GM21619 (cell line): Measurements from ENCODE around the gene PRKACA.
A peak's percentile ranks its signal among the peaks of the same experiment; 100 is the strongest.

Experiments
- ATAC-seq: cut with Tn5 transposase; IDR thresholded peaks from one replicate; pipeline ENCODE4 v1.9.1; 2021; ENCODE audit not compliant: unreplicated experiment

Gene PRKACA

DNA sequence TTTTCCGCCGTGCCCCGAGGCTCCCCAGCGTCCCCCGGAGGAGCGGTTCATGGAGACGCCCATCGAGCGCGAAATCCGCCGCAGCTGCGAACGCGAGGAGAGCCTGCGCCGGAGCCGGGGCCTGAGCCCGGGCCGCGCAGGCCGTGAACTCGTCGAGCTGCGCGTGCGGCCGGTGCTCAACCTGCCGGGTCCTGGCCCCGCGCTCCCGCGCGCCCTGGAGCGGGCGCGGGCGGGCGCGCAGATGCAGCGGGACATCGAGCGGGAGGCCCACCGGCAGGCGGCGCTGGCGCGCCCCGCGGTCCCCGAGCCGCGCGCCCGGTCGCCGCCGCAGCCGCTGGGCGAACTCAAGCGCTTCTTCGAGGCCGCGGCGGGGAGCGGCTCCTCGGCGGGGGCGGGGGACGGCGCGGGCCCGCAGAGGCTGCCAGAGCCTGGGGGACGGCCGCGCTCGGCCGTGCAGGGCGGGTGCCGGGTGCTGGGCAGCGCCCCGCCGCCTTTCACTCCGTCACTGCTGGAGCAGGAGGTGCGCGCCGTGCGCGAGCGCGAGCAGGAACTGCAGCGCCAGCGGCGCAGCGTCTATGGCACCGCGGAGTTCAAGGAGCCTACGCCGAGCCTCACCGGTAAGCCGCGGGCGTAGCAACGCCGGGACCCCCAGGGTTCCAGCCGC is 44.2 kb downstream of the PRKACA start:
- peak; percentile 49 for ATAC-seq

DNA sequence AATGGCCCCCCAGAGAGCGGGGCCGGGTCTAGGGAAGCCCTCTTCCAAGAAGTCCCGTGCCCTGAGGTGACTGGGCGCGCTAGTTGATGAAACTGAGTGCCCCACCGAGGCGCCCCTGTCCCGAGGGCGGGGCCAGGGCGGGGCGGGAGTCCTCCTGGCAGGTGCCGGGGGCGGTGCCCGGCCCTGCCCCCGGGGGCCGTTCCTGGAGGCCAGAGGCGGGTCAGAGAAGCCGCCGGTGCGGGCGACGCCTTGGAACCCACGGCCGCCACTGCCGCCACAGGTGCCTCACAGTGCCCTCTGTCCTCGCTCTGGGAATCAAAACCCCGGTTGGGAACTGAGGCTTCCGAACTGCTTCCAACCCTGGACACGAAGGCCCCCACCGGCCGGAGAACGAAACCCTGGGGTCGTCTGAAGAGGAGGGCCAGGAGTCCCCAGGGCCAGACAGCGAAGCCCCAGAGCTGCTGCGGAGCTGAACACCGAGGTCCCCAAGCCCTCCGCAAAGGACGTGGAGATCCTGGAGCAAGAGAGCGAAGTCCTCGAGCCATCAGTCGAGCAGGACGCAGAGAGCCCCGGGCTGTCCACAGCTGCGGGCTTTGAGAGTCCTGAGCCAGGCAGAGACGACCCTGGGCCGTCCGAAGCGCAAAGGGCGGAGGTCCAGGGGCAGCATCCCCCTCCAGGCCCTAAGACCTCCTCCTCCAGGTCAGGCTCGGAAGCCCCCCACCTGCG is 44.9 kb downstream of the PRKACA start, which contains the start of gene MISP3:
Gene MISP3, plus strand, starts transcription at position 252 of the 726 bp plus-strand sequence. CDS start 524 bp downstream, outside the sequence.
- ATAC-seq = no peak

DNA sequence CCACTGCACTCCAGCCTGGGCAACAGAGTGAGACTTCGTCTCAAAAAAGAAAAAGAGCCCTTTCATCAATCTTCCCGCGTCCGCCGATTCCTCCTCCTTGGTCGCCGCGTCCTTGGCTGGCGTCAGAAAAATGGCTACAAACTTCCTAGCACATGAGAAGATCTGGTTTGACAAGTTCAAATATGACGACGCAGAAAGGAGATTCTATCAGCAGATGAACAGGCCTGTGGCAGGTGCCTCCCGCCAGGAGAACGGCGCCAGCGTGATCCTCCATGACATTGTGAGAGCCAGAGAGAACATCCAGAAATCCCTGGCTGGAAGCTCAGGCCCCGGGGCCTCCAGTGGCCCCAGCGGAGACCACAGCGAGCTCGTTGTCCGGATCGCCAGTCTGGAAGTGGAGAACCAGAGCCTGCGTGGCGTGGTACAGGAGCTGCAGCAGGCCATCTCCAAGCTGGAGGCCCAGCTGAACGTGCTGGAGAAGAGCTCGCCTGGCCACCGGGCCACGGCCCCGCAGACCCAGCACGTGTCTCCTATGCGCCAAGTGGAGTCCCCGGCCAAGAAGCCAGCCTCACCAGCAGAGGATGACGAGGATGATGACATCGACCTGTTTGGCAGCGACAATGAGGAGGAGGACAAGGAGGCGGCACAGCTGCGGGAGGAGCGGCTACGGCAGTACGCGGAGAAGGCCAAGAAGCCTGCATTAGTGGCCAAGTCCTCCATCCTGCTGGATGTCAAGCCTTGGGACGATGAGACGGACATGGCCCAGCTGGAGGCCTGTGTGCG is 47.1 kb downstream of the PRKACA start:
- ATAC-seq = no peak

DNA sequence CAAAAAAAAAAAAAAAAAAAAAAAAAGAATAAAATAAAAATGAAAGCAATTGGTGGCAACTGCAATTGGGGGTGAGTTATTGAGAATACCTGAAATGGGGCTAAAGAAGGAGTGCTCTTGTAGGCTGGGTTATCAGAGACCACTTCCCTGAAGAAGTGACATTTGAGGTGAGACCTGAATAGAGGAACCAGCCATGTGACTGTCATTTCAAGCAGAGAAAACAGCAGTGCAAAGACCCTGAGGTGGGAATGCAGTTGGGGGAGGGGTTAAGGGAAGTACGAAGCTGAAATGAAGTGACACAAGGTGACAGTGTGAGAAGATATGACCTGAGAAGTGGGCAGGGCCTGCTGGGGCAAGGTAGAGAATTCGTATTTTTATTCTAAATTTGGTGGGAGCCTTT is 51.4 kb downstream of the PRKACA start:
- ATAC-seq = no peak

DNA sequence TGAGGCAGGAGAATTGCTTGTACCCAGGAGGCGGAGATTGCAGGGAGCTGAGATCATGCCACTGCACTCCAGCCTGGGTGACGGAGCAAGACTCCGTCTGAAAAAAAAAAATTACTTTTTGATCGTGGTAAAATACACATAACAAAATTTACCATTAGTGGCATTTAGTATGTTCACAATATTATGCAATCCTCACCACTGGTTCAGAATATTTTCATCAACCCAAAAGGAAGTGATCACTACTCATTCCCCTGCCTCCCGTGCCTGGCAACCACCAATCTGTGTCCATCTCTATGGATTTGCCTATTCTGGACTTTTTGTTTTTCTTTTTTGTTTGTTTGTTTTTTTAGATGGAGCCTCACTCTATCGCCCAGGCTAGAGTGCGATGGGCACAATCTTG is 54.5 kb downstream of the PRKACA start:
- no peak for ATAC-seq

DNA sequence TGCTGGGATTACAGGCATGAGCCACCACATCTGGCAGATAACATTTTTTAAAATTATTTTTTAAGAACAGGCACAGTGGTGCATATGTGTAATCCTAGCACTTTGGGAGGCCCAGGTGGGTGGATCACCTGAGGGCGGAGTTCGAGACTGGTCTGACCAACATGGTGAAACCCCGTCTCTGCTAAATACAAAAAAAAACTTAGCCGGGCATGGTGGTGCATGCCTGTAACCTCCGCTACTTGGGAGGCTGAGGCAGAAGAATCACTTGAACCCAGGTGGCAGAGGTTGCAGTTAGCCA is 55.1 kb downstream of the PRKACA start:
- no peak for ATAC-seq

DNA sequence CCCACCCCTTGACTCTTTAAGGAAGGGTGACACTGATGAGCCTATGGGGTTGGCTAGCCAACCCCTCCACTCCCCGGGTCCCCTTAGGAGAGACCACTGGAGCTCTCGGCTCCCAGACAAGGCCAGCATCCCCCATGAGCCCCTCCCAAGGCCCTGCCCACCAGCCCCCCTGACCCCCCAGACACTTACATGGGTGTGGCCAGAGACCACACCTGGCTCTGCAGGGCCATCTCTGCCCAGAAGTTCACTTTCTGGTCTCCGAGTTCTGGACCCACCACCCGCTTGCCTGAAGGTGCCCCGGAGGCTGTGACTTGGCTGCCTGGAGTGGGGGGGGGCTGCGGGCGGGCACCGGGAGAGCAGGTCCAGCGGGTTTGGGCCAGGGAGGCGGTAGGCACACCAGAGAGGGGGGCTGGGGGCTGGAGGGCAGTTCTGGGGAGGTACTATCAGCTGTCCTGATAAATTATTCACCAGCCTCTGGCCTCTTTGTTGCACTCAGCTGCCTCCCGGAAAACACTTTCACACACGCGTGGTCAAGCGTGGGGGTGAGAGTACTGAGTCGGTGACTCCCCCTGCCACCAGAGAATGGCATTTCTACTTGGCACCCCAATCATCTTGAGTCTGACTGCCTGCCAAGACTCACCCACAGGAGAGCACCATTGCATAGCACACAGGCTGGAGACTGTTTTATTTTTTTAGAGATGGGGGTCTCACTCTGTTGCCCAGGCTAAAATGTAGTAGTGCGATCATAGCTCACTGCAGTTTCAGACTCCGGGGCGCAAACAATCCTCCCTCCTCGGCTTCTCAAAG is 55.6 kb downstream of the PRKACA start, which contains the start of gene PALM3:
Gene PALM3, minus strand, starts transcription at position 326 of the 807 bp plus-strand sequence. Its CDS starts 96 bp downstream, at position 230.
- no peak for ATAC-seq

DNA sequence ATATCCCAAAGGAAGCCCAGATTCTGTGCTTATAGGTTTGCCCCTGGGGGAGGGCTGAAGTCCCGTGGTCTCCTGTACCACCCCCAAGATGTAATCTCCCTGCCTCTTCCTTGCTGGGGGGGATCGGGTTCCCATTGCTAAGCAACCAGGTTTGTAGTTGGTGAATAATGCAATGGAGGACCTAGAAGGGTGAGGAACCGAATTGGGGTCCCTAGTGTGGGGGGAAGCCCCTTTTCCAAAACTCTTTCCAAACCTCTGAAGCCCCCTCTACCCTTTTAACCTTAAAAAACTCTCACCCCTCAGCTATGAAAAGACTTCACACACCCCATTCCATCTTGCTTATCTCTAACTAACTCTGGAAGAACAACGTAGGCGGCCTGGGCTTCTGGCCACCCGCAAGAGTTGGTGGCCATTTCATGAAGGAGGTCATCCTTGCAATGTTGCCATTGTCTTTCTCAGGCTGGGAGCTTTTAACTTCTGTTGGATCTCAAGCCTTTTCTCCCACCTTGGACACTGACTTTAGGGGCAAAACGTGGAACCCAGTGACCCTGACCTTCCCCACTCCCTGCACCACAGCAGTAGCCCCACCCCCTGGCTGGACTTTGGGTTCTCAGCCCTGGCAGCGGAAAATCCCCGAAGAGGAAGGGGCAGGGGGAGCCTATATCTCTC is 56.3 kb downstream of the PRKACA start:
- ATAC-seq = no peak

DNA sequence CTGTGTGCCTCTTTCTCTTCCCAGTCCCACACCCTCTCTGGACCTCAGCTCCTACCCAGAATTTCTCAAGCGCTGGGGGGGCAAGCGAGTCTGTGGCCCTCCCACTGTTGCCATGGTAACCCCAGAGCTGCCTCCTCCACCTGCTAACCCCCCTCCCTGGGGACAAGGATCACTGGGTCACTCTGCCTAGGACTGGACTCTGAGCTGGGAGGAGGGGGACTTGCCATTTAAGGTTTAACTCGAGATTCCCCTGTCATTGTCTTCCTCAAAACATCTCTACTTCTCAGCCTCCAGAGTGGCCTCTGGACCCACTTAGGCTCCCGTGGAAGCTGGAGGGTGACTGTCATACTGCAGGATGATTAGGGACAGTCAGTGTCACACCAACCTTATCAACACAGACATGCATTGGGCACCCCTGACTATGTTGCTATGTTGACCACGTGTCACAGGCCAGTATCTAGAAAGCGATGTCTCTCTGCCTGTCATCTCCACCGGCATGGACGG is 57.9 kb downstream of the PRKACA start:
- no peak for ATAC-seq

DNA sequence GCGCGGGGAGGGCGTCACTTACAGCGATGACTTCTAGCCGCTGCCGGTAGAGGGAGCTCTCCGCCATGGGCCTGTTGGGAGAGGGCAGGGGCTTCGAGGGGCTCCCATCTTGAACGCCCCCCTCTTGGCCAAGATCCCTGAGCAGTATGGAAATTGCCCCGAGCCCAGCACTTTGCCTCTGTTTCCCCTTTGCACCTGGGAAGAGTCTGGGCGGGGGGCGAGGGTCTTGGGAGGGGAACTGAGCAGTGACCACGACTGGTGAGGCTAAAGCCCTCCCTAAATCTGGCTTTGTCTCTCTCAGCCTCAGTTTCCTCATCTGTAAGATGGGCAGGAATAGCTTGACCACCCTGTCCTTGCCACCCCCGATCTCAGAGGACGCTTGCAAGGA is 58.5 kb downstream of the PRKACA start:
- ATAC-seq = no peak

DNA sequence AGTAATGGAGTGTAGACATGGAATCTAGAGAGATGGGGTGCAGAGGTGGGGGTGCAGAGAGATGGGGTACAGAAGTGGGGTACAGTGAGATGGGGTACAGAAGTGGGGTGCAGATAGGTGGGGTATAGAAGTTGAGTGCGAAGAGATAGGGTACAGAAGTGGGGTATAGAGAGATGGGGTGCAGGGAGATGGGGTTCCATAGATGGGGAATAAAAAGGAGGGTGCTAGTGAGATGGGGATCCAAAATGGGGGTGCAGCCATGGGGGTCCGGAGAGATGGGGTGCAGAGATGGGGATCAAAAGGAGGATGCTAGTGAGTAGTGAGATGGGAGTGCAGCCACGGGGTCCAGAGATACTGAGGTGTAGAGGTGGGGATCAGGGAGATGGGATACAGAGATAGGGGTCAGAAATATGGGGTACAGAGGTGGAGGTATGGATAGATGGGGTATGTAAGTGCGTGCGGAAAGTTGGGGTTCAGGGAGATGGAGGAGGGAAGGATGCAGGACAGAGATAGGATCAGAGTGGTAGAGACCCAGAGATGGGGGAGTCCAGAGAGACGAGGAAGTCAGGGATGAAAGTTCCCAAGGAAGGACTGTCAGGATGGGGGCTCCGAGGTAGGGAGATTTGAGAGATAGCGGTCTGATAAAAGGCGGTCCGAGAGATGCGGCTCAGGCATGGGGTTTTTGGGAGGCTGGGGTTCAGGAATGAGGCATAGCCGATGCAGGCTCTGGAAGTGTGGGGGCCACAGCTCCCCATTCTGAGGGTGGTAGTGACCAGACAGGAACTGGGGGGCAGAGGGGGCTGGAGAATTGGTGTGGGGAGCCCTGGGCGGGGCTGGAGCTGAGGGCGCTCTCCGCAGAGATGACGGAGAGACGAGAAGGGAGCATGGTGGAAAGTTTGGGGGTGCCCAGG is 59.1 kb downstream of the PRKACA start:
- no peak for ATAC-seq

DNA sequence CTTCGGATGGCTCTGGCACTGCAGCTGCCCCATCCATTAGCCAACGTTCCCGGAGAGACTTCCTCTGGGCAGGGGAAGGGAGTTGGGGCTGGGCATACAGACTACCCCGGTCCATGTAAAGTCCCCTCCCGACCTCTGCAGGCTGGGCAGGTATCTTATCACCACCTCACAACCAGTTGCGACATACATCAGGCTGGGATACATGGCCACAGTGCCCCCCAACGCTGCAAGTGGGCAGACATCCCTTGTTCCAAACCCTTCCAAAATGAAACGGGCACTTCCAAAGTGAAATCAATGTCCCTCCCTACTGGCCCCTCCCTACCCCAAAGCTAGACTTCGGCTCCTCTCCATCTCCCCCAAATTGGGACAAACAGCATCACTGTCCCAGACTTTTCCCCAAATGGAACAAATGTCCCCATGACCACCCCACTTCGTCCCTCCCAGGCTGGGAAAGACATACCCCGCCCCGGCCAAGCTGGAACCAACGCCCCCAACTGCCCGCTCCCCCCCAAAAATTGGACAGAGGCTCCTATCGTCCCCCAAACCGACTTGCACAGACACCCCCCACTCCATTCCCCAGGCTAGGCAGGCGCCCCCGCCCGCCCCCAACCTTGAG is 60.7 kb downstream of the PRKACA start:
- ATAC-seq = no peak

DNA sequence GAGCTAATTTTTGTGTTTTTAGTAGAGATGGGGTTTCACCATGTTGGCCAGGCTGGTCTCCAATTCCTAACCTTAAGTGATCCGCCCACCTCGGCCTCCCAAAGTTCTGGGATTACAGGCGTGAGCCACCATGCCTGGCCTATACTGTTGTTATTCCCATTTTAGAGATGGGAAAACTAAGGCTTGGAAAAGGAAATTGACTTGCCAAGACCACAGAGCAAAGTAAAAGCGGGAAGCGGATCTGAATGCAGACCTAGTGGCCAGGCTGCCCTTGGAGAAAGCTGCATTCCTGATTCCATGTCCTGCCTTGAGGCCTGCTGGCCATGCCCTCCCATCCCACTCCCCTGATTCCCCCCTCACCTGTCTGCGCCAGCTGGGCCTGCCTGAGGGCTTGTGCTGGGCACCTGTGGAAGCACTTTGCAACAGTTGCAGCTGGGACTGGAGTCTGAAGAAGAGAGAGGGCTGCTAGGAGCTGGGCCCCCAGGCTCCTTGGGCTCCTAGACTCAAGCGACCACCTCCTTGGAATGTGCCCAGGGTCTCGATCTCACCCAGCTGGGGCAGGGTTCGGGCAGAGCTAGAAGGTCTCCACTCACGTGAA is 61.4 kb downstream of the PRKACA start:
- no peak for ATAC-seq

DNA sequence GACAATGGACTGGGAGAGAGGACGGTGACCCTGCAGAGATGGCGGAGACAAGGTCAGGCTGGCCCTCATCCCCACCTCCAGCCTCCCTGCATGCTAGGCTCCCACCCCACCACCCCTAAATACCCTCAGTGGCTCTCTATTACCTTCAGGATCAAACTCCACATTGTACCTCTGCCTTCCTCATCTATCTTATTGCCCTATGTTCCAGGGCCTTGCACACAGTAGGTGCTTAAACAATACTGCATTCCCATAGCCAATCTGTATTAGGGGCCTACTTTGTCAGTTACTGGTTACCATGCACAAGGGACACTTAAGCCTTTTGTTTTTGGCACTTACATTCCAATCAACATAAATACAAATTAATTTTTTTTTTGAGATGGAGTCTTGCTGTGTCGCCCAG is 62.2 kb downstream of the PRKACA start:
- ATAC-seq = no peak

DNA sequence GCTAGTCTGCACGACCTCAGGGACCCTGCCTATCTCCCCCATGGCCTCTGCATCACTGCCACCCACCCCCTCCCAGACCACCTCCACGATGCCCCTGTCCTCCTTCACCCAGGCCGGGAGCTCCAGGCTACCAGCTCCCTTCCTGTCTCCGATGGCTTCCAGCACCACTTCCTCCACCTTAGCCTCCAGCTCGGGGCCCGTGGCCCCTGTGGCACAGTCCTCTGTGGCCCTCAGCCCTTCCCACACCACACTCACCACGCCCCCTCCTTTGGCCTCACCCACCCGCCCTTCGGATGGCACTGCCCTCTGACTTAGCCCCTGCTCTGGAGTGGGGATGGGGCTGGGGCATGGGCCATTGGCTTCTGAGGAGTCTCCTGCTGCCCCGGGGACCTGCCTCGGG is 62.8 kb downstream of the PRKACA start:
- no peak for ATAC-seq

DNA sequence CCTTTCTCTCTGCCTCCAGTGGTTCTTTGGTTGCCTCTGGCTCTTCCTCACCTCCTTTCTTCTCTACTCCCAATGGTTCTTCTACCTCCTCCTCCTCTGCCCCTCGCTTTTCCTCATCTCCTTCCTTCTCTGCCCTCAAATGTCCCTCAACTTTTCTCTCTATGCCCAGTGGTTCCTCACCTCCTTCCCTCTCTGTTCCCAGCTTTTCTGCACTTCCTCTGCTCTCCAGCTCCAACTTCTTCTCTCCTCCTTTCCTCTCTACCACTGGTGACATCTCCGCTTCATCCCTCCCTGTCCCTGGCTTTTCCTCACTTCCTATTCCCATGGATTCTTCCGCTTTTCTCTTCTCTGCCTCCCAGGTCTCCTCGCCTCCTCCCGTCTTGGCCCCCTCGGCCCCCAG is 63.5 kb downstream of the PRKACA start:
- no peak for ATAC-seq

DNA sequence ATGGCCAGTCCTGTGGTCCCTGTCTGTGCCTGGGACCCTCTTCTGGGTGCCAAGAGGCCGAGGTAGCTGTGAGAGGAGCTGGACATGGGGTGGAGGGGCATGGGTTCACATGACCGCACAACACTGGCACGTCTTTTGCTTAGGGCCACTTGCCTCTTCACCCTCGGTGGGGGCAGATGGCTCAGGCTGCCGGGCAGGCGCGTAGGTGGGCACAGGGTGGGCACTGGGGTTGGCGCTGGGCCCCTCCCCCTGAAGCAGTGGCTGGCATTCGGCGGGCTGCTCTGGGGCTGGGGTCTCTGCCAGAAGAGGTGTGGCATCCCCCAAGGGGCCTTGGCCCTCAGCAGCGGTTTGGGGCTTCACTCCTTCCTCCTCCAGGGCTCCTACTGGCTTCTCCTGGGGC is 64.1 kb downstream of the PRKACA start:
- ATAC-seq = no peak

DNA sequence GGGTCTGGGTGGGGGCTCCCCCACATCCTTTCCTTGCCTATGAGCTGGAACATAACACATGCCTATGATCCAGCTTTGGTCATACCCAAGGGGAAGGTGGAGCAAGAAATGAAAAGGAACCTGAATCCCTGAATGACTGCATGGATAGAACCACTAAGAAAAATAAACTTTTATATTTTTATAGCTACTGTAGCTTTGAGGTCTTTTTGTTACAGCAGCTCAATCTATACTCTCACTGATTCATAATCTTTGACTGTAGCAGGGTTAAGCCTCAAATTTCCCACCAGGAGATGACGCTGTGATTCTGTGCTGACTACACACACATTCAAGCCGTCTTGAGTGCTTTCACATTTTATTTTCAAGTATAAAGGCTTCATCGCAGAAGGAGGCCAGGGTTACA is 64.5 kb downstream of the PRKACA start:
- no peak for ATAC-seq

DNA sequence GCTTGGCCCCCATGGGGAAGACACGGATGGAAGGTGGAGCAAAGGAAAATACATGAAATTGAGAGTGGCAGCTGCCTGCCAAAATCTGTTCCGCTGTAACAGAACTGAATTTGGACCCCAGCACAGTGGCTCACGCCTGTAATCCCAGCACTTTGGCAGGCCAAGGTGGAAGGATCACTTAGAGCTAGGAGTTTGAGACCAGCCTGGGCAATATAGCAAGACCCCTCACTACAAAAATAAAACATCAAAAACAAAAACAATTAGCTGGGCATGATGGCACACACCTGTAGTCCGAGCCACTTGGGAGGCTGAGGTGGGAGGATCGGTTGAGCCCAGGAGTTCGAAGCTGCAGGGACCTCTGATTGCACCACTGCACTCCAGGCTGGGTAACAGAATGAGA is 65.1 kb downstream of the PRKACA start:
- ATAC-seq = no peak
